MM.1S (cell line): Measurements from ENCODE around the gene PRKCE.
"Not testable (repeated sequence)": the region's sequence is repeated elsewhere in the genome, so short reads cannot be mapped to it uniquely, and the experiment has no call there.

Experiments
- CTCF ChIP-seq: fragments of 300-600 bp; sonication (generic); IDR thresholded peaks from 2 replicates; pipeline ENCODE4 v1.5.1; 2016; ENCODE audit warnings: antibody characterized with exemption, low read length, mixed read lengths
- EZH2 ChIP-seq: fragments of 300-600 bp; sonication (generic); optimal IDR thresholded peaks from 2 replicates; pipeline ENCODE3; 2017; ENCODE audit warnings: low read depth, mild to moderate bottlenecking, antibody characterized with exemption, low read length, mixed read lengths
- EZH2phosphoT487 ChIP-seq: fragments of 300-600 bp; sonication (generic); IDR thresholded peaks from 2 replicates; pipeline ENCODE4 v1.6.1; 2018; ENCODE audit warnings: antibody characterized with exemption, low read length

GRCh38 chr2:46203636-46204035, 552.2 kb downstream of the PRKCE start:
- TF ChIP-seq CTCF, EZH2, EZH2phosphoT487: not testable (repeated sequence)
